Effector CD8-positive, alpha-beta T cell (primary cell): ENCODE data around the gene CTIF.

Source experiments
- DNase-seq: peaks from one replicate; lab custom pipeline; 2025; lab: John Stamatoyannopoulos, UW

The CTIF gene

DNA sequence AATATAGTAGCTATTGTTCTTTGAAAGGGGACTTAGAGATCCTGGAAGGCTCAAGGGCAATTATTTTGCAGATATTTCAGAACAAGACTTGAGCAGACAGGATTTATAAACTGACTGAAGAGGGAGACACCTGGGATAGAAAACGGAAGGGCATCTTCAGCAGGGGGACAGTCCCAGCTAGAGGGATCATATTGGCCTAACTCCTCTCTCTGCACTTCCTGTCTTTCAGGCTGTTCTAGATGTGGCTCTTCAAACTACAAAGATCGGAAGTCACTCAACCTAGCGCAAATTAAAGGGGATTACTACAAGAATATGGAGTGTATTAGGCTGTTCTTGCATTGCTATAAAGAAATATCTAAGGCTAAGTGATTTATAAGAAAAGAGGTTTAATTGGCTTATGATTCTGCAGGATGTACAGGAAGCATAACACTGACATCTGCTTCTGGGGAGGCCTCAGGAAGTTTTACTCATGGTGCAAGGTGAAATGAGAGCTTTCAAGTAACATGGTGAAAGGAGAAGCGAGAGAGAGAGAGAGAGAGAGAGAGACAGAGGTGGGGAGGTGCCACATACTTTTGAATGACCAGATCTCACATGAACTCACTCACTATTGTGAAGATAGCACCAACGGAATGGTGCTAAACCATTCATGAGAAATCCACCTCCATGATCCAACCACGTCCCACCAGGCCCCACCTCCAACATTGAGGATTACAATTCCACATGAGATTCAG, 5.3 kb upstream of the CTIF start:
- DNase-seq = no peak

DNA sequence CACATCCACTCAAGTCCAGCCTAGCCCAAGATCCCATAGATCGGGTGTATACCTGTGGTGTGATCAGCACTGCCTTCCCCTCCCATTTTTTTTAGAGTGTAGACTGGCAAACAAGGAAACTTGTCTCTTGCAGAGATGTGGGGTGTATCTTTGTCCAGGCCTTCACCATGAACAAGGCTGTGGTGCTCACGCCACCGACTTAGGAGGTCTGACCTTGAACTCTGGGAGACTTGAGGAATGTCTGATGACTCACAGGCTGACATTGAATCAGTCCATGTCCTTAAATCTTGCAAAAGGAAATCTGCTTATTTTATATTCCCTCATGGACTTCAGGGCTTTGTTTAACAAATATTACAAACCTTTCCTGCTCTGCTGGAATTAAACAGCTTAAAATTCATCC, 4.5 kb upstream of the CTIF start:
- DNase-seq = no peak

DNA sequence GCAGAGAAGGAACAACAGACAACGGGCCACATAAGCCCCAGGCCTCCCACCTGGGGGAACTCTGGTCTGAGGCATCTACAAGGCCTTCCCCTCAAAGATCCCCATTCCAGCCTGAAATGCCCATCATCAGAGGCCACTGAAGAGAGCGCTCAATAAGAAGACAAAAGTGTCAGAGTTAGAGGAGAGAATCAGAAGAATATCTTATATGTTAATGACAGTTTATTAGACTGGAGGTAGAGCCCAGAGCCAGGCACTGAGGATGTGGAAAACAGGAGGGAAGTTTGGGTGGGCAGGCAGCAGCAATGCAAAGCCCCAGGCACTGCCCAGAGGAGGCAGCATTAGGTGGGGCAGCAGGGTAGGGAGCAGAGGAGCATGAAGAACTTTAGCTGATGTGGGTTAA, 2.9 kb upstream of the CTIF start:
- no peak for DNase-seq

DNA sequence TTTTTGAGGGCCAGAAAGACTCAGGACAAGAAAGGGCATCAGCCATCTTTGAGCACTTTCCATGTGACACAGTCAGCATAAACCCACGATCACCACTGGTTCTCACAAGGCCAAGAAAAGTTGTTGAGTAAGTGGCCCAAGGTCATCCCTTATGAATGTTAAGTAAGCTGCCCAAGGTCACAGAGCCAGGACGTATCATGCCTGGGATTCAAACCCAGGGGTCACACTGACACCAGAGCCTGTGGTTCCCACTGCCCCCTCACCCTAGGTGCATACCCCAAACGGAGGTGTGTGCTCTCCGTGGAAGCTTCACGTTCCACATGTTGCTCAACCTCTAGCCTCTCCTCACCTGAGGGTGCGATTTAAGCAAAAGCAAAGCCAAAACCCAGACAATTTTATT, 2.3 kb upstream of the CTIF start:
- no peak for DNase-seq

DNA sequence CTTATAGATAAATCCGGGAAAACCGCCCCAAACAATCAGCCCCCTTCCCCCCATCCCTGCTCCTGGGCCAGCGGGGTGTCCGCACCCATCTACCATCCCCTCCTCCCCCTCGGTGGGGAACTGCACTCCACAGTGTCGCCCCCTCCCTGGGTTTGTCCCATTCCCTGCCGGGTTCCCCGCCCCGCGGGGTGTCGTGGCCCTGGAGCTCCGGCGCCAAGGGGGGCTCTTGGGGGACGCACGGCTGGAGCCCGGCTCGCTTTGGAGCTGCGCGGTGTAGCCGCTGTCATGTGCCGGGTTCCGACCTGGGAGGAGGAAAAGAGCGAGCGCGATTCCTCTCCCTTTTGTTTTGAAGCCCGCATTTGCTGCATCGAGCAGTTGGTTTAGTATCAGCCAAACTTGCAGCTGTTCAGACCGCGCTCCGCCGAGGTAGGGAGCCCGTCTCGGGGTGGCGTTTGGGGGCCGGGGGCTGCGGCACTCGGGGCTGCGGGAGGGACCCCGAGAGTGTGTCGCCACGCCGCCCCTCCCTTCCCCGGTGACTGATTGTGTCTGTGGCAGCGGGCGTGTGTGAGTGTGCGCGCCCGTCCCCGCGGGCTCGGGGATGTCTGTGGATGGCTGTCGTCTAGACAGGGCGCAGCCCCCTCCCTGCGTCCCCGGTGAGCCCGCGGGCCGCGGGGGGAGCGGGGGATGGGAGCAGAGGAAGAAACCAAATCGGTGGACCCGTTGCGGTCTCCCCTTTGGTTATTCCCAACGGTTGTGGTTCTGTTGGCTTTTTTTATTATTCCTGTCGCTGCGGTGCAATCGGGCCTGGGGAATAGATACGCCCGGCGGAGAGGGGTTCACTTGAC, 797 bp downstream of the CTIF start:
- no peak for DNase-seq

DNA sequence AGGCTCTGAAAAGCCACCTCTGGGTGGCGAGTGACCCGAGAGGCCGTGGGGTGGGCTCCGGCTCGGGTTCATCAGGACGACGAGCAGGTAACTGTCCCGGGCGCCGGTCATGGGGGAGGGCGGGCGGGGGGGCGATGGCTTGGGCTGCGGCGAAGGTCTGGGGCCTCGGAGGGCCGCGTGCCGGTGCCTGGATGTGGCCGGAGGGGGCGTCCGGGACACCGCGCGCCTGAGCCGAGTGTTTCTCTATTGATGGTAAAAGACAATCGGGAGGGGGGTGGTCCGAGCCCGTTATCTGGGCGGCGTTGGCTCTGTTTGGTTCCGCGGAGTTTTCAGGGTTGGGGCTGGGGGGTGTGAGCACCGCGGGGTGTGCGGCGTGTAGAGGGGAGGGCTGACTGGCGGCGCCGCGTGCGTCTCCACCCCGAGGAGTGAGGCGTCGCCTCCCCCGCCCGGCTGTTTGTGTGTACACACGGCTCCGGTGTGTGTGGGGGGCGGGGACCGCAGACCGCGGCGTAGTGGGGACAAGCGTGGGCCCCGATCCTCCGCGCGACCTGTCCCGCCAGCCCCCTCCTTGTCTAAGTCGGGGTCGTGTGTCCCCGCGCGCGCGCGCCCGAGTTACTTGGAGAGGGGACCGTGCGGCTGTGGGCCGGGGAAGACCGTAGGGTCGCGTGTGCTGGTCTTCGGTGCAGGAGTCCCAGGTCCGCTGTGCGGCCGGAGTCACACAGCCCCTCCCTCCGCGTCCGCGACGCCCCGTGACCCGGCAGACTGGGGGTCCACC, 1.6 kb downstream of the CTIF start:
- no peak for DNase-seq

DNA sequence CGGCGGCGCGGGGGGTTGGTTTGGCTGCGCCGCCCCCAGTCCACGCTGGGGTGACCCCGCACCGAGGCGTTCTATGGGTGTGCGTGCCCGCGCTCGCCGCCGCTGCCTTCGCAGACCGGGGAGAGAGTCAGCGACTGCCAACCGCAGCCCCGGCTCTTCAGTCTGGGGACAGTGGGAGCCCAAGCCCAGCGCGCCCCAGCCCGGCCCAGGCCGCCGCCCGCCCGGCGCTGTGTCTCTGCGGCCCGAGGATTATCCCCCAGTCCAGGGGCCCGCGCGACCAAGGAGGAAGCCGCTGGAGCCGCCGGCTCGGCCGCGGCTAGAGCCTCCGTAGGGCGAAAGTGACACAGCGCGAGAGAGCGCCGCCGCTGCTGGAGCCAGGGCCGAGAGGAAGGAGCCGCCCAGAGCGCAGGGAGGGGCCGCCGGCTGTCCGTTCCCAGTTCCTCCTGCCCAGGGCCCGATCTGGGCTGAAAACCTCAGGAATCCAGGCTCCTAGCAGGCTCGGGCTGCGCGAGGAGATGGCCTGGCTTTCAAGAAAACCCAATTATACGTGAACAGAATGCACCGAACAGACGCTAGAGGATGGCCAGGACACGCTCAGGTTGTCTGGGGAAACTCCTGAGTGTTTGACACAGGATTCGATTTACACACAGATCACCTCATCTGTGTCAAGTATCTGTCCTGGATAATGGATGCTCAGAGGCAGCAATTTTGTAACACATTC, 2.4 kb downstream of the CTIF start:
- no peak for DNase-seq

DNA sequence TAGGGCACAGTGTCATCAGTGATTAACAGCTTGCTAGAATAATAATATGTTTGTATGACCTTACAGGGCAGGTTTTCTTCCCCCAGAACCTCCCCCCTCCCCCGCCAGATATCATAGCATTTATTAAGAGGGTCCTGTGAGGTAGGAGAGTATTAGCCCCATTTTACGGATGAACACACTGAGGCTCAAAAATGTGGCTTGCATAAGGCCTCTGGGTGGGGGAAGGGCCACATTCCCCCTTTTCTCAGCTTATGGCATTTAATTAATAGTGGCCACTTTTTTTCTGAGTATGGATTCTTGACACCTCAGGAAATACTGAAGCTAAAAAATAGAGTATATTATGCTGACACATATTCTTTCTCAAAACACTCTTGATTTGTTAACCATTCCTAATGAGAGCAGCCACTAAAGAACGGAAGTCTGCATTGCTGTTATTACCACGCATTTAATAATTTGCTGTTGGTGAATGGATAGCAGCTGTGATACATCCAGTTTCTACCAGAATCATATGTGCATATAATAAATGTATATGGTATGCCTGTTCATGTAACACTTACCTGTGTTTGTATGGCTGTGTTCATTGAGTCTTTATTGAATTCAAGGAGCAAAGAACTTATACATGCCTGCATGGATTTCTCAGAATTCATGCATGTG, 3.0 kb downstream of the CTIF start:
- DNase-seq = no peak

DNA sequence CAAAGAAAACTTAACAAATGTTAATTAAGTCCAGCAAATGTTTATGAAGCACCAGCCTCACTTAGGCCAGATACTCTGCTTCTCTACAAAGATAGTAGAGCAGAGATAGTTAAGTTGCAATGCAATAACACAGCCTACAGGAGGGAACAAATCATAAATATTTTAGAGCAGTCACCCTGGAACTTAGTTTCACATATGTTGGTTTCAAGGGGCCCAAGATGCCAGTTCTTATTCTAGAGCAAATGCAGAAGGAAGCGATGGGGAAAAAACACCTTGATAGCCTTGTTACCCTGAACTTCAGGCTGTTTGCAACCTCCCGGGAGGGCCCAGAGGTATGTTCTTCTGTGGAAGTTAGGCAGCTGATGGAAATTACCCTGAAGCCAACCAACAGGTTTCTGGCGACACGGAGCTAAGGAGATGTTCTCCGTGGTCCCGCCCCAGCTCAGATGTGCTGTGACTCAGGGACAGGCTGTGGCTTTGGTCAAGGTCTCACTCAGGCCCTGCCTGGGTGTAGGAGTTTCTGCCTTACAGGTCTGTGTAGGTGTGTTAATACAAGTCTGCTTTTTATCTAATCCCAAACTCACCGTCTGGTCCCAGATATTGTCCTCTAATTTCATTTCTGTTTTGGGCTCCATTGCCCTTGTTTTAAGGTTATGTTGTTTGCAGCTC, 3.8 kb downstream of the CTIF start:
- no peak for DNase-seq

DNA sequence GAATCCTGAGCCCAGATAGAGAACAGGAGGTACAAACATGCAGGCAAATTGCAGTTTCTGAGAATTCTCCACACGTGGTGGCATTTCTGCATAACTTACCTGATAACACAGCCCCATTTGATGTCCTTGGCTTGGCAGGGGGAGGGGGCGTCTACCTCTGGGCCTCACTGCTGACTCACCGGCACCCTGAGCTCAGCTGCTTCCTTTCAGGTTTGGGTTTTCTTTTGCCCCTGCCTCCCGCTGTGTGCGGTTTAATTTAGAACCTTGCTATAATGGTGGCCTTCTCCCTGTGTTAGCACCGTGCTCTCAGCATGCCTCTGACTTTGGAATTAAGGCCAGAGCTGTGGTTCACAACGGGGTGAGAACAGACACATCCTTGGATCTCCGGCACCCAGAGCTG, 4.4 kb downstream of the CTIF start:
- DNase-seq = no peak

DNA sequence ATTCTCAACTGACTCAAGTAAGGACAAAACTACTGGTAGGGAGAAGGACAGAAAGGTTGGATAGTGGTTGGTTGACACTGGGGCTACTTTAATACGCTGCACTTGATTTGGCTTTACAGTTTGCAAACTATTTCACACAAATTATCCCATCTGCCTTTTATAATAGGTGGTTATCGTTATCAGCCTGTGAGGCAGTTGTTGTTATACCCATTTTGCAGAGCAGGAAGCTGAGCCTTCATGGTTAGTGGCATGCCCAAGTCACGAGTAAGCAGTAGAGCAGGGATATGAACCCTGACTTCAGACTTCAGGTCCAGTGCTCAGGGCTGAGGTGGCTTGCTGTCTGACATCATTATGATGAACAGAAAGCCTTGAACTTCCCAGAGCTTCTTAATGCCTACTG, 5.3 kb downstream of the CTIF start:
- no peak for DNase-seq

DNA sequence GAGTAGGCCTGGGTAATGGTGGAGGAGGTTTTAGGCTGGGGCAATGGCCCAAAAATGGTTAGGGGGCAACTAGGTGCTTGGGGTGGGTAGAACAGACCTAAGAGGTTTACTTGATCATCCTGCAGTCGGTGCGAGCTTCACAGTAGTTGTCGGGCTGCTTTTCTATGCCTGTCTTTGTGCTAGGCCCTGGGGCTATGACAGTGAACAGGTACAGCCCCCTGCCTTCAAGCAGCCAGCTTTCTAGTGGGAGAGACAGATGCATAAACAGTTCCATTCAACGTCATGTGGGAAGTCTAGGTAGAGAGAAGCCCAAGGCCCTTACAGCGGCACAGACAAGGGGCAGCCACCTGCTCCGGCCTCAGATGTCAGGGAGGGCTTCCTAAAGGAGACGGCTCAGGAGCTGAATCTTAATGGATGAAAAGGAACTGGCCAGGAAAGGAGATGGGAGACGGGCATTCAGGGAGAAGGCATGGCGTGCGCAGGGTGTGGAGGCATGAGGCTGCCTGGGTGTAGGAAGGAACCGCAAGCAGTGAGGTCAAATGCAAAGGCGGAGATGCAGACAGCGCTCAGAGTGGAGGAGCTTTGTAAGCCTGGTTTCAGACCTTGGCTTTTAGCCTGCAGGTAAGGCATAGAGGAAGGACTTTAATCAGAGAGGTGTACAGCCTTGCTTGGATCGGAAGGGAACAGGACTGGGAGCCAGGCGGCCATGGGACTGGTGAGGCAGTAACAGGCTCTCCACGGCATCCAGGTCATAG, 6.0 kb downstream of the CTIF start:
- no peak for DNase-seq

DNA sequence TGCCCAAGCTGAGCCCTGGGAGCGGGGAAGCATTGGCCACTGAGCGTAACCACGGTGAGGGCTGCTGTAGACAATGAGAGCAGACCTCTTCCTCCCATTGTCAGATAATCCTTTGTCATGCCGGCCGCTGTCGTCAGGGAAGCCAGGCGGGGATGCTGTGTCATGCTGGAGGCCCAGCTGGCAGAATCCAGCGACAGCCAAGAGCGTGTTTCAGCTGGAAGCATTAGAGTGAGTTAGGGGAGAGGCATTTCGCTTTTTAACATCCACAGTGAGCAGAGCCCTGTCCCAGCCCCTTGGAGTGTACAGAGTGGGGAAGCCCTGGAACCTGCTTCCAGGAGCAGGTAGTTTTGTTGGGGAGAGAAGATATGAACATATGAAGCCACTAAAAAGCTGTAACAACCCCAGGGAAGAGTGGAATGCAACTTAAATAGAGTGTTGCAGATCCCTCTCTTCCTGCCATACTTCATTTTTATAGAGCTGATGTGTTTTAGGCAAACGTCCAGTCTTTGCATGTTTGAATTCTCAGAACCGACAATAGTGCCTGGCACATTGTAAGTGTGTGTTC, 7.0 kb downstream of the CTIF start:
- no peak for DNase-seq

DNA sequence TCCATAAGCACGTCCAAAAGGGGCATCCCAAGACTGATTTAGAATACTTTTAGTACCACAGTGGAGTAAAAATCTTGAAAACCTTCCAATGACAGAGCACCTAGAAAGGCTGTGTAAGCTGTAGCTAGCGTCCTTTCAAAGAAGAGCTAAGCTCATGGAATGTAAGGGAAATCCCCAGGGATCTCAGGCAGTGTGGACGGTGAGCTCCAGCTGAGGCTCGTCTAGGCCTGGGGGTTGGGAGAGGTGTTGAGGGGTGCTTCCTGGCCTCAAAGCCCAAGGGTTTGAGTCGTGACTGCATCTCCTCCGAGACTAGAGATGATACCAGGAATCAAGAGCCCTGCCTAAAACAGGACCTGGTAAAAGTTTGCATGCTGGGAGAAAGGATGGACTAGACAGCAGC, 7.6 kb downstream of the CTIF start:
- DNase-seq = no peak

DNA sequence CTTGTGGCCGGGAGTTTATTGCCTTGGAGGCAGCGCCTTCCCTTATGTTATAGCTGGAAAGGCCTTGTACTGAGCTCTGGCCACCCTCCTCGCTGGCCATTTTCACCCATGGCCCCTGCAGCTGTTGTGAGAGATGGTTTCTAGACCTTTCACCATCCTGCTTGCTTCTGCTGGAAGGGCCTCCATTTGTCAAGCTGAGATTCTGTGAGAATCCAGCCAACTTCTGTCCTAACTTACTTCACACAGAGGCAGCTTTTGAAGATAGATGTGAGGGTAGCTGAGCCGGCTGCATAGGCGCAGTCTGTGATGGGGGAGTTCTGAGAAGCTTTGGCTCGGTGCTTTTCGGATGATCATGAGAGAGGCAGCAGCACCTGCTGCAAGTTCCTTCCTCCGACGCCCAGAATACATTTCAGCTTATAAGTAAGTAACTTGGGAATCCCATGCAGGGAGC, 8.7 kb downstream of the CTIF start:
- no peak for DNase-seq

DNA sequence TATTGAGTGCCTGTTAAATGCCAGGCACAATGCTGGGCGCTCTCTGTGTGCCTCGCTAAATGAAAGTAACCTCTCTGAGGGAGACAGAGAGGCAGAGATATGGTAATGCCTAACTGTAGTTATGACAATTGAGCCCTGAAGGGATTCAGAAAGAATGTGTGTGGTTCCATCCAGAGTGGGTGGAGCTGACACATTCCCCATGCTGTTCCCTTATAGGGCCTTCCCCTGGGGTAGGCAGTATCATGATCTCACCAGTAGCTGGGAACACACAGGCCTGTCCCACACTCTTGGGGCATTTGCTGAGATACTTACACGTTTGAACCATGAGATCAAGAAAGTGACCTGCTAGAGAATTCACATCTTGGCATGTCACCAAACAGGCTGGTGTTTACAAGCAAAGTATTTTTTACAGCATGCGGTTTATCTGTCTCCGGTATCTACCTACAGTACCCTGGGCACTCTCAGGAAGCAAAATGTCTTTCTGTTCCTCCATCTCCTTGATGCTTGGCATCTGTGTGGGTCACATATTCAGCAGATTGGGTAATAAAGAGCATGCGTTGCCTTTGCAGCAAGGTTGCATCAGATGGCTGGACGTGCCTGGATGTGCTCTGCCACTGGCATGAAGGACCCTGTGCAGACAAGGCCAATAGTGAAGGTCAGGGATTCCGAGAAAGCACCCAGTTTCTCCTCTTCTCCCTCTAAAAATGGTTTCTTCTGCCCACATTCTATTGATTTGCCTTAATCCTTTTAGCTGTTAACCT, 9.4 kb downstream of the CTIF start:
- no peak for DNase-seq

DNA sequence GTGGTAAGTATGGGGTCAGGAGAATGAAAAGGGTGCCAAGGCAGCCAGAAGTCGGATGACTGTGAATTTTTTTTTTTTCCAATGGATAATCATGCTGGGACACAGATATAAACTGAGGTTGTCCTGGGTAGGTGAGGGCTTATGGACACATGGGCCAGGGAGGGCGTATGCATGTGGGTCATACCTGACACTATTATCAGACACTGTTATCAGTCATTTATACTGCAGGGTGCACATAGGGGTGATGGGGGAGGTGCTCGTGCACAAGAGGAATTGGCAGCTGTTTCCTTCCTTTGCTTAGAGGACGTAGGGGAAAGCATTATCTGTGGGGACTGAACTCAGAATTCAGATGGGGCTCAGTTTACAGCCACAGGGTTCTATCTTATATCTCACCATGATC, 10.1 kb downstream of the CTIF start:
- no peak for DNase-seq

DNA sequence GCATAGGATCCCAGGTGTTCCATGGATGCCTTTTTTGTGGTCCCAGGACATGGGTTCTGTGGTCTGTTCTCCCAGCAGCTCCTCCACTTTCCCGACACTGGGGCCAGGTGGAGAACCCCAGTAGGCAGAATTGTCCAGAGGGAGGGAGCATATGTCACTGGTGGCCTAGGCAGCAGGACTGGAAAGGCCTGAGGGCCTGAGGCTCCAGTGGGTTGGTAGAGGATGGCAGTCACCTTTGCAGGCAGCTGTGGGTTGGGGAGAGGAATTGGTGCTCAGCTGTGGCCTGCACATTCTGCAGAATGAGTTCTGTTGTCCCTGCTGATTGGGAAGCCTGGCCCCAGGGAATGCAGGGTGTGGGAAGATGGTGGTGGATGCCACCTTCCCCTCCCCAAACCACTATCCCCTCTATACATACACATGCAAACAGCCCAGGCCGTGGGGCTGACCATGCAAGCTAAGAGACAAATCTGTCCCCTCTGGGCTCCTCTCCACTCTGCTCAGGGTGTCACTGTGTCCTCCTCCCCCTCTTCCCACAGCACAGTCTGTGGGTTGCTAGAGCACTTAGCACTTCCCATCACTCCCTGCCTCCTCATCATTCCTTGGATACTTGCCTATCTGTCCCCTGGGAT, 11.4 kb downstream of the CTIF start:
- no peak for DNase-seq

DNA sequence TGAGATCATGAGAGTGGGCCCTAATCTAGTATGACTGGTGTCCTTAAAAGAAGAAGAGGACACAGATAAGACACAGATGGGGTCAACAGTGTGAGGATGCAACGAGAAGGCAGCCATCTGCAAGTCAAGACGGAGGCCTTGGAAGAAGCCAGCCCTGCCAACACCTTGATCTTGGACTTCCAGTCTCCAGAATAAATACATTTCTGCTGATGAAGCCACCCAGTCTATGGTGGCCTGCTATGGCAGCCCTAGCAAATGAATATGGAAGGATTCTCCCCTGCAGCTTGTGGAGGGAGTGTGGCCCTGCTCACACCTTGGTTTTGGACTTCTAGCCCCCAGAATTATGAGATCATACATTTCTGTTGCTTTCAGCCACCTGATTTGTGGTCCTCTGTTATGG, 12.3 kb downstream of the CTIF start:
- no peak for DNase-seq
